Retinal pigment epithelial cell (primary cell): ENCODE results near the gene CFAP44.

Source experiments
- DNase-seq: peaks from one replicate; pipeline ENCODE4 v3.0.0-alpha.2; 2010; ENCODE audit warnings: low read depth
- H3K4me3 ChIP-seq: 2 replicates; pipeline ENCODE4 v1.5.1; 2011; ENCODE audit warnings: mild to moderate bottlenecking, low read length, control low read depth, moderate library complexity
- CTCF ChIP-seq: conservative IDR thresholded peaks from 2 replicates; pipeline ENCODE4 v1.5.1; 2011; ENCODE audit warnings: low read depth, low read length, control low read depth, inconsistent platforms

Gene CFAP44

GRCh38 chr3:113431811-113432210 is 9.5 kb downstream of the CFAP44 start:
- no peak for TF ChIP-seq CTCF
- DNase-seq: no peak
- no peak overlapping the region for H3K4me3 ChIP-seq

- no peak for TF ChIP-seq CTCF
- no peak overlapping the region for H3K4me3 ChIP-seq
- no peak for DNase-seq
These were observed 12.7 kb downstream of the CFAP44 start for GRCh38 chr3:113428581-113428980.

GRCh38 chr3:113423699-113424098 is 17.6 kb downstream of the CFAP44 start:
- H3K4me3 ChIP-seq: no peak overlapping the region
- no peak for DNase-seq
- TF ChIP-seq CTCF: no peak

GRCh38 chr3:113421082-113421481 is 20.2 kb downstream of the CFAP44 start:
- no peak for TF ChIP-seq CTCF
- DNase-seq: no peak
- H3K4me3 ChIP-seq: no peak overlapping the region

- H3K4me3 ChIP-seq: no peak overlapping the region
- no peak for TF ChIP-seq CTCF
- no peak for DNase-seq
These were observed 31.6 kb downstream of the CFAP44 start for GRCh38 chr3:113409676-113410075.

- no peak overlapping the region for H3K4me3 ChIP-seq
- DNase-seq: no peak
- TF ChIP-seq CTCF: no peak
These were observed 36.1 kb downstream of the CFAP44 start for GRCh38 chr3:113405180-113405579.

GRCh38 chr3:113404637-113405036 is 36.7 kb downstream of the CFAP44 start:
- DNase-seq: no peak
- no peak overlapping the region for H3K4me3 ChIP-seq
- TF ChIP-seq CTCF: no peak
